Mucosa of gallbladder (tissue), 1 donor: ENCODE data around the gene RGS19. TPM values are rescaled to one million over a fixed set of nuclear protein-coding genes. Genes with fewer than 3 reads are reported as not detected.

Source experiments
- DNase-seq: peaks from one replicate; pipeline ENCODE4 v3.0.0-alpha.2; 2020; ENCODE audit warnings: low spot score
- total RNA-seq: library from RNA; stranded (reverse); gene quantifications from one replicate; pipeline ENCODE4 v1.2.1, GENCODE V29; 2021
- donor health status: DM: no; HTN: no; CAD: no.

Gene RGS19
- total RNA-seq, 1 donor from 2014 or later = 18.2 TPM

DNA sequence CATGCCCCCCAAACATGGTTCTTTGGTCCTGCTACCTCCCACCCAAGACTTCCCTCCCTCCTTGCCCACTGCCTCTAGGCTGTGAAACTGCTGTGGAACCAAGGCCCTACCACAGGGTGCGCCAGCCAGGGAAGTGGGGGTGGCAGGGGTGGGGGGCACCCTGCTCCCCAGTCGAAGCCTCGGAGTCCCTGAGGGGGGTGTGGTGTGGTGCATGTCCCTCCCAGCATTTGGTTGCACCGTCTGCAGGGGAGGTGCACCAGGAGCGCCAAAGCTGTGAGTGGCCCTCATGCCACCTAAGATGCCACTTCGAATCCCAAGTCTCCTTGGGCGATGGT lies 1.8 kb downstream of the RGS19 start:
- no peak for DNase-seq

DNA sequence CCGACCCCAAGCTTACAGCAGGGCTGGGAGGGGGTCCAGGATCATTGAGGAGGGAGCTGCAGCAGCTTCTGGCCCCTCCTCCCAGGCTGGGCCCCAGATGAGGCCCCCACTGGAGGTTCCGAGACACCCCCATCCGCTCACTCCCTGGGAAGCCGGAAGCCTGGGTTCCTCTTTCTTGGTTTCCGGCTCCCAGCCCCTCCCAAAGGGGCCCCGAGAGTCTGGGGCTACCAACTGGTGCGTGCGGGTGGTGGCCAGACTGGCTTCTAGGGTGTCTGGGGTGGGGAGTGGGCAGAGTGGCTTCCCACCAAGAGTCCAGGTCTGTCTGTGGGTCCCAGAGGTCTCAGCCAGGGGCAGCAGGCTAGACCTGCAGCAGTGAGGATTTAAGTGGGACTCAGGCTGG lies 2.2 kb downstream of the RGS19 start:
- no peak for DNase-seq

- DNase-seq = no peak
Observed at GRCh38 chr20:64076061-64076997, 3.0 kb downstream of the RGS19 start.

- DNase-seq = no peak
Observed at GRCh38 chr20:64075556-64075955, 3.8 kb downstream of the RGS19 start.

GRCh38 chr20:64074963-64075362 lies 4.4 kb downstream of the RGS19 start:
- no peak for DNase-seq

DNA sequence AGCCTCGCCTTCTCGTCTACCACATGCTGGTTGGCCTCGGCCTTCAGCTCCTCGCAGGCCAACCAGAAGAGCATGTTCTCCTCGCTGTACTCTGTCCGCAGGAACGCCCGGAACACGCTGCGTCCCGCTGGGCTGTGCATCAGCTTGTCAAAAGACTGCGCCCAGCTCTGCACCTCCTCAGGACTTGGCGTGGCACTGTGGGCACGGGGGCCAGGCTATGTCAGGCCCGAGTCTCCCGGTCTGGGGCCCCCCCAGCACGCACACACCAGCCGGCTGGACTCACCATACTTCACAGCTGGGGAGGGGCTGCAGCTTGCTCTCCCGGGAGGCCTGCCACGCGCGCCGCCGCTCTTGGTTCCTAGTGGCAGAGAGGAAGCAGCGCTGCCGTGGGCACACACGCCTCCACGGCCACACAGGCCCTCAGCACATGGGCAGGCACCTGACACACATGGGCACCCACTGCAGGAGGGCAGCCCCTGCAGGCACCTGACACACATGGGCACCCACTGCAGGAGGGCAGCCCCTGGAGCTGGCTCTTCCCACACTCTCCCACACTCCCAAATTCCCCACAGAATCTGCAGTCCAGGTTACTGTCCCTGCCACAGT lies 5.0 kb downstream of the RGS19 start:
- DNase-seq = no peak

DNA sequence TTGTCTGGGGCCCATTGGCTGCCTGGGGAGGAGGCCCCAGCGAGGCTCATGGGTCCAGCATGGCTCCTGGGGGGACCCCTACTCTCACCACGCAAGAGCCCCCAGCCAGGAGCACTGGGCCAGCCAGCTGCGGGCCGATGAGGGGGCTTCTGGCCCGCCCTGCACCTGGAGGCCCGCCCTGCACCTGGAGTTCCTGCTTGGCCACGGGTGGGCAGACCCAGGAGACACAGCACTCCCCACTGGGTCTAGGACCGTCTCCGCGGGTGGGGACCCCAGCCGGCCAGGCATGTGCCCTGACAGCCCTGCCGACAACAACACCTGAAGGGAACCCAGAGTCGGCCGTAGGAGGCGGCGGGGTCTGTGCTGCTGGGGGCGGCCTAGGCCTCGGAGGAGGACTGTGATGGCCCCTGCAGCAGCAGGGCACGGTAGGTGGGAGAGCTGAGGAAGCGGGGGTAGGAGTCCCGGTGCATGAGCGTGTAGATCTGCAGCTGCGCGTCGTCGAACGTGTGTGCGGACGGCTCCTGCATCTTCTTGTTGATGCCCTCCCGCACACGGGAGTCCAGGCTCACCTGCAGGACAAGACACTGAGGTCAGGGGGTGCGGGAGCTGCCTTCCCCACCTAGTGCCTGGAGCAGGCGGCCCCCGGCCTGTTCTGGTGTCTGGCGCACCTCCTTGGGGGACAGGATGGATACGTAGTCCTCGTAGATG lies 5.7 kb downstream of the RGS19 start:
- no peak for DNase-seq

- no peak for DNase-seq
Observed at GRCh38 chr20:64072498-64073063, 6.7 kb downstream of the RGS19 start.

DNA sequence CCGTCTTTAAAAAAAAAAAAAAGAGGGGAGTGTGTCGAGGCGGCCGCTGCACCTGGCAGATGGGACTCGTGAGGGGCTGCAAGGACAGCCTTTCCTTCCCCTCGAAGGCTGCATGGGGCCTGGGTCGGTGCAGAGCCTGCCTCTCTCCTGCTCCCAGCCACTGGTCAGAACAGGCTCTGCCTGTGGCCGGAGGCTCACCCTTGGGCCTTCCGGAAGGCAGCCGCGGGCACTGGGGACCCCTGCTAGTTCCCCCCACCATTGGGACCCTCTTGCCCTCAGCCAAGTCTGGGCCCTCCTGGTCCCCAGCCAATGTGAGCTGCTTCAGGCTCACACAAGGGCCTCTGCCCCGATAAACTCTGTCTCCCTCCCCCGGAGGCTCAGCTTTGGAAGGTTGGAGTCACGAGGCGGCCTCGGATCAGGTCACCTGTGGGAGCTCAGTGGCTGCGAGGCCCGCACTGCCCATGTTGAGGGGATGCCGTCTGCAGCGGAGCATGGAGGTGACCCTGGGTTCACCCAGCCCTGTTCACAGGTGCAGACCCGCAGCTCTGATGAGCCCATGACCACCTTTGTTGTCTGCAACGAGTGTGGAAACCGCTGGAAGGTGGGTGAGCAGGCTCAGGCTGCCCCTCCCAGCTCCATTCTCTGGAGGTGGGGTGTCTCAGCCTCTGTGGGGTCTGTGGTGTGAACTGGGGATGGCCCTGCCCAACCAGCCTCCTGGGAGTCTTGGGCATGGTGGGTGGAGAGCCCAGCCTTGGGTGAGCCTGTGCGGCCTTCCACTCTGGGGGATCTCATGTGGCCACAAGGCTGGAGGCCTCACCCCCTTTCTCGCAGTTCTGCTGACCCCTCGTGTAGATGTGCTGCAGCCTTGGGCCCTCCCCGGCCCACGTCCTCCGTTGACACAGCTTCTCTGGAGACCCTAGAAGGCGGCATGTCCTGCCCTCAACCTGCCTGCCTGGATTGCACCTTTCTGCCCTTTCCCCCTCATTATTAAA lies 7.7 kb downstream of the RGS19 start:
- DNase-seq = no peak

DNA sequence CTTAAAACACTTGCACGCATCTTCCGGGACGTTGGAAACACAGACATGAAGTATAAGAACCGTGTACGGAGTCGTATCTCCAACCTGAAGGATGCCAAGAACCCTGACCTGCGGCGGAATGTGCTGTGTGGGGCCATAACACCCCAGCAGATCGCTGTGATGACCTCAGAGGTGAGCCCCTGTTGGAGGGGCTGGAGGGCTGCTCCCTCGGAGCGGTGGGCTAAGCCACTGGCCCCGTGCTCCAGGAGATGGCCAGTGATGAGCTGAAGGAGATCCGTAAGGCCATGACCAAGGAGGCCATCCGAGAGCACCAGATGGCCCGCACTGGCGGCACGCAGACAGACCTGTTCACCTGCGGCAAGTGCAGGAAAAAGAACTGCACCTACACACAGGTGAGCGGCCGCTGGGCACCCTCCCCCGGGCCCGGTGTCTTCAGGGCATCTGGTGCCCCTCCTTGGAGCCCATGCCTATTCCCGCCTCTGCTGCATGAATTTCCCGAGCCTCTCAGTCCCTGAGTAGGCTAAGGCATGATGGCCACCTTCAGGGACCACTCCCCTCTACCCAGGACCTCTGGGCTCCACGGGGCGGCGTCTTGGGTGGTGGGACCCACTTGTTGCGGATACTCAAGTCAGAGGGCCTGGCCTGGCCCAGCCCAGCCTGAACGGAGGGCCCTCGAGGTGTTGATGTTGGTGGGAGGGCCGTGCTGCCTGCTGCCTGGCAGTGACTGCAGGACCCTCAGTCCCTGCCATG lies 8.9 kb downstream of the RGS19 start:
- no peak for DNase-seq

- no peak for DNase-seq
Observed at GRCh38 chr20:64069614-64070243, 9.6 kb downstream of the RGS19 start.

DNA sequence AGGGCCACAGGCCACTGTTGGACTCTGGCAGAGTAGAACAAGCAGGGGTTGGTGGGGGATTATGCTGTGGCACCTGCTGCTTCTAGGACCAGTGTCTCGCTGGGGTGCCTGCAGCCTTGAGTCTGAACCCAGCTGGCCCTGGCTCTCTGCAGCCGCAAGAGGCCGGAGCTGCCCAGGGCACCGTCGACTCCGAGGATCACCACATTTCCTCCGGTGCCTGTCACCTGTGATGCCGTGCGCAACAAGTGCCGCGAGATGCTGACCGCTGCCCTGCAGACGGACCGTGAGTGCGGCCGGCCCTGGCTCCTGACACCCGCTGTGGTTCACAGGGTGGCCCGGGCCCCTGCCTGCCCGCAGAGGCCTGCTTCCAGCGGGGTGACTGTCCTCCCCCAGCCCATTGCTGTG lies 10.1 kb downstream of the RGS19 start:
- no peak for DNase-seq

- DNase-seq = no peak
Observed at GRCh38 chr20:64068386-64069208, 10.7 kb downstream of the RGS19 start.

DNA sequence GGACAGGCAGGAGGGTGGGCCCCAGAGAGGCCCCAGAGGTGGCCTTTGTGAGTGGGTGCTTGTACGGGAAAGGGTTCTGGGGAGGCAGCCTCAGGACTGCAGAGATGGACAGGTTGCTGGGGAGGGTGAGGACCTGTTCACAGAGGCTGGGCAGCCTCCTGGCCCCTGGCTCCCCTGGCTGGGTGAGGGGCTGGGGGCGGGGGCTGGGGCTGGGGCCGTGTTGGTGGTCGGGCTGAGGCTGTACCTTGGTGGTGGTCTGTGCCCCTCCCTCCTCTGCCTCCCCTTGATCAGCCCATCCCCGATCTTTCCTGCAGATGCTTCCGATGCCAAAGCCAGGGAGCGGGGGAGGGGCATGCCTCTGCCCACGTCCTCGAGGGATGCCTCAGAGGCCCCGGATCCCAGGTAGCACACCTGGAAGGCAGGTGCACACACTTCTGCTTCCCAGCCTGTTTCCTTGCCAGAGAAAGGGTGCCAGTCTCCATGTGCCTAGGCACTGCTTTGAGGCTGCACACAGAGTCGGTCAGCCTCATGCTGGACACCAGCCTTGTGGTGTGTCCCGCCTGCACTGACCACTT lies 11.5 kb downstream of the RGS19 start:
- no peak for DNase-seq

- DNase-seq = no peak
Observed at GRCh38 chr20:64067005-64067632, 12.2 kb downstream of the RGS19 start.

DNA sequence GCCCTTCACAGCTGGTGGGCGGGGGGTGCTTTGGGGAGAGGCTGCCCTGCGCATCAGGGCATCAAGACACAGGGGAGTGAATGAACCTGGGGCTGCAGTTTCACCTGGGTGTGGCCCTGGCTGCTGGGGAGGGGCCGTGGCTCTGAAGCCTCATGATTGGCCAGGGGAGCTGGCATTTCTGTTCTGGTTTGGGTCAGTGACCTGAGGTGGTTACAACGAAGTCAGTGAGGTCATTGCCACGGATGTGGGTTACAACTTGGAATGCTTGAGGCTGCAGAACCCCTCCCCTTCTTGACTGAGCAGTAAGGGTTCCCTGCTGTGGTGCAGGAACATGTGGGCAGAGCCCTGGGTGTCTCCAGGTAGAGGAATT lies 13.4 kb downstream of the RGS19 start:
- DNase-seq = no peak

DNA sequence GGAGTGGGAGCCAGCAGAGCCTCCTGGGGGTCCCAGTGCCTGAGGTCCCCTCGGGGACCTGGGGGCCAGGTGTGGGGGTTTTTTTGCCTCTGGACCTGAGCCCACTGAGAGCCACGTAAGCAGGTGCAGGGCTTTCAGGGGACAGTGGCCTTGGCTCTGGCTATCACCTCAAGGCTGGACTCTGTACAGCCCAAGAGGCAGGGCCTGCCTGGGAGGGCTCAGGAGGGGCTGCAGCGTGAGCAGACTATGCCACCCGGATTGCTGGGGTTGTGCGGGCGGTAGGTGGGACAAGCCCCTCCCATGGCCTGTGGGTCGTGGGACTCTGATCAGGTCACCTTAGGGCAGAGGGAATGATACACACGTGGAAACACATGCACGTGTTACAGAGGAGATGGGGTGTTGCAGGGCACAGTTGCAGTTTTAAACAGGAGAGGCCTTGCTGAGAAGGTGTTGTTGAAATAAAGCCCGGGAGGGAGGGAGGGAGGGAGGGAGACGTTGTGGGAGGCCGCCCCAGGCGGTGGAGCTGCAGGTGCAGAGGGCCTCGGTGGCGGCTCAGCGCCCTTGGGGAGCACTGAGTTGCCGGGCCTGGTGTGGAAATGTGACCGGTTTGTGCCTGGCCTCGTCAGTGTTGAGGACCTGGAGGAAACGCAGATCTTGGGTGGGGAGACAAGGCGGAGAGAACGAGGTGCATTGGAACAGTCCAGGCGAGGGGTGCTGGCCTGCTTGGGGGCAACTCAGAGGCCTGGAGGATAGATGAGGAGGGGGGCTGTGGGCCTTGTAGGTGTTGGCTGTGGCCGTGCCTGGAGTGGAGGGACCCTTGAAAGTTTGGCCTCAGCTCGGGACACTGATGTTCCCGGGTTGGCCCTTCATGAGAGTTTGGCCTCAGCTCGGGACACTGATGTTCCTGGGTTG lies 14.0 kb downstream of the RGS19 start:
- DNase-seq = no peak
